ENCODE data around the gene TTC9B.

Gene TTC9B

DNA sequence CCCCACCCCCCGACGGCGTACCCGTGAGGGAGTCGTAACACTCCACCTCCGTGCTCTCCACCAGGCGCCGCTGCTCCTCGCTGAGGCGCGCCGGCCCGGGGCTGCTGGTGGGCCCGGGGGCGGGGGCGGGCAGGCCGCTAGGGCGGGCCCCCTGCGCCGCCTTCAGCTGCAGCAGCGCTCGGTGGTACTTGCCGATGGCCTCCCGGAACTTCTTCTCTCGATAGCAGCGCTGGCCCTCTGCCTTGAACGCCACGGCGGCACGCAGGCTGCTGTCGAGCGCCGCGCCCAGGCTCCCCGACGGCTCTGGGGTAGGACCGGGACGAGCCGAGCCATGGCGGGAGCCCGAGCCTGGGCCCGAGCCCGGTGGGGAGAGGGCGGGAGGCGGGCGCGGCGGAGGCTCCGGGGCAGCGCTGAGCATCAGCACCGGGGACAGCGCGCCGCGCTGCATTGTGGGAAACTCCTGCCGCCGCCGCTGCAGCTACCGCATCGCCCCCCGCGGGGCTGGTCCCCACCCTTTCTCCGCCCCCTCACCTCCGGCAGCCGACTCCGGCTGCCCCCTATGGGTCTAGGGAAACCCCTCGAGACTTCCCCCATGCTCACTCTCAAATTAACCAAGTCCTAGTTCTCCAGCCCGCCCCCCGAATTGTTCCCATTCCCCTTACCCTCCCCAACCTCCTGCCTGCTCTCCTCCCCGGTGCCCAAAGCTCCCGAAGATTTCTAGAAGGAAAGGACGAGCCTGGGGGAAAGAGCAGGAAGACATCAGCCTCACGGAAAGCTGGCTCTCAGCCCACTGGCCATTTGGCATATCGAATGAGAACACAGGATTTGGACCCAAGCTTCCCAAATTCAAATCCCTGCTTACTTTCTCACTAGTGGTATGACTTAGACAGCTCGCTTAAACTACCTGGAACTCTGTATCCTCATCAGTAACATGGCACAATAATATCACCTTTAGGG lies at the start of gene TTC9B:
Gene TTC9B, minus strand, starts transcription at position 451 of the 957 bp plus-strand sequence. Its CDS starts 3 bp downstream, at position 448.
- DNase-seq (ENCODE audit: low read depth) = no peak

DNA sequence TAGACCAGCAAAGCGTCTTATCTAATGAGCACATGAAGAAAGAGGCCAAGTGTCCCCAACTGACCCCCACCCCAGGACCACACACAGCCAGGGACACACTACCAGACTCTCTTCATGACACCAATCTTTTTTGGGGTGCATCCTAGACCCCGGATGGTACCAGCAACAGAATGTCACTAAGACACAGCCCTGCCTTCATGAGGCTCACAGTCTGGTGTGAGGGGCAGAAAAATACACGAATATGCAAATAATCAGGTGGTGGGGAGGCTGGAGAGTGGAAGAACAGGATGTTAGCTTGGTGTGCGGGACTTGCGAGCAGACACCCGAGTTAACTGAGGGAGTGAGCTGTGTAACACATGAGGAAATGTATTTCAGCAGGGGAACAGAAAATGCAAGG lies 49.4 kb upstream of the TTC9B start:
- no peak for DNase-seq (ENCODE audit: low read depth)

DNA sequence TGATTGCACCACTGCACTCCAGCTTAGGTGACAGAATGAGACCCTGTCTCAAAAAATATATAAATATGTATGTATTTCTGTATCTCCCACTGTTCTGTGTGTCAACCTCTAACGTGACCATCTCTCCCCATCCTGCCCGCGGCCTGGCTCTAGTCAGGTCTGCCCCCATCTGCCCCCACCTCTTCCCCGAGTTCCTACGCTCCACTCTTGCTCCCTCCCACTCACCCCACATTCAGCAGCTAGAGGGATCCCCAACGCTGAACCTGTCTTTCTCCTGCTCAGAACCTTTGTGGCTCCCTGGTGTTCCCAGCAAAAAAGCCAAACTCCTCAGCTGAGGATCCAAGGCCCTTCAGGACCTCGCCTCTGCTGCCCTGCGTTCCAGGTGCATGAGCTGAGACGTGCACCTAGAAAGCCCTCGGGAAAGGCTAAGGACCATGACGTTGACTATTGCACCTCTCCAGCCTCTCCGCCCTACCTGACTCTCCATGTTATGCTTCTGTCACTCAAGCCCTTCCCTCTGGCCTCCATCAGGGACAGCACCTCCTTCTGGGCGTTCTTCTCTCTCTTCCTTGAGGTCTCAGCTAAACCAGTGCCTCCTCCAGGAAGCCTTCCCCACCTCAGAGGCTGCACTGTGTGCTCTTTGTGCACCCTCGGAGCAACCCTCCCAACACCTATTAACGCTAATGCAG lies 48.9 kb upstream of the TTC9B start:
- DNase-seq (ENCODE audit: low read depth) = no peak

DNA sequence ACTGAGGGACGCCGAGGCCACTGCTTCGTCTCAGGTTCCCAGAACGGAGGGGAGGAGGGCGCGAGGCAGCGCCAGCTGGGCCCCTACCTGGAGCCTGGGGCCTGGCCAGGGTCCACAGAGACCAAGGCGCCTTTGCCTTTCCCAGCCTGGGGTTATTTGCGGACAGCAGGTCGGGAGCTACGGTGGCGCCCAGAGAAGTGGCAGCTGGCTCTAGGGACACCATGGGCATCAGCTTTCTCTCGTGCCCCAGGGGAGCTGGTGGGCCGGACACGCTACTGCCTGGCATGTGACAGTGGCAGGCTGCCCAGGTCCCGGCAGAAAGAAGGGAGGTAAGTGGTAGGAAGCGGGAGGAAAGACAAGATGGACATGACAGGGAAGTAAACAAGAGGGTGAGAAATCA lies 47.9 kb upstream of the TTC9B start:
- no peak for DNase-seq (ENCODE audit: low read depth)

DNA sequence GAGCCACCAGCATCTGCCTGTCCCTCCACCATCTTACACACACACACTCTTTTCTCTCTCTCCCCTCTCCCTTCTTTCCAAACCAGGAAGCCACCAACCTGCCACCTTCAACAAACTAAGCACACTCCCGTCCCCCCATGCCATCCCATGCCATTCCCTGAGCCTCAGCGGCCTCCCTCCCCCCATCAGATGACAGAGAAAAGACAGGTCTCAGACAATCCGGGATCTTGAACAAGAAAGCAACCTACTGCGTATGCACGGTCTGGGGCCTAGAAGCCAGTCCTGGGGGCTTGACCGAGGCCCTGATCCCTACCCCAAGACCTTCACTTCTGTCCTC lies 47.5 kb upstream of the TTC9B start:
- DNase-seq (ENCODE audit: low read depth) = no peak

DNA sequence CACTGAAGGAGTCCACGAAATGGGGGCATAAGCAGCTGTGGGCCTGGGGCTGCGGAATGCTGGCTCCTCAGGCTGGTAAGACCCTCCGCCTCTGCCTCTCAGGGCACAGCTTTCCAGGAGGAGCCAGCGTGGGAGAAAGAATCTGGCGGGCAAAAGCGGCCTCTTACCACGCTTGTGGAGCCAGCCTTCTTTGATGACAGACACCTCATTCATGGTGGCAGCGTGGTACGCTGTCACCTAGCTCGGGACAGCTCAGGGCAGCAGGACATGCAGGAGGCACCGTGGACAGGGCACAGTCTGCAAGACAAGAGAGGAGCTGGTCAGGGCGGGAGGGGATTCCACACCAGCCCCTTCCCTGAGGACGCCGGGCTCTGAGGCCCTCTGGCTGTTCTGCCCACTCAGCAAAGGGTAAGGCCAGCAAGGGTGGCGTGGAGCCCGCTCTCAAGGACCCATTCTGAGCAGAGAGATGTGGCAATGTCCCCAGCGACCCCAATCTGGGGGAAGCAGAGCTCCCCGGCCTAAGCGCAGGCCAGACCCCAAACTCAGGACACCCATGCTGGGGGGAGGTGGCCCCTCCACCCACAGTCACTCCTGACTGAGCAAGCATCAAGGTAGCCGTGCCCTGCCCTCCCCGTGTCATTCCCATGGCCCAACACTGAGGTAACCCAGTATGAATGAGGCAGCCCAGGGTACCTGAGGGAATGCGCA lies 47.0 kb upstream of the TTC9B start:
- DNase-seq (ENCODE audit: low read depth) = no peak

DNA sequence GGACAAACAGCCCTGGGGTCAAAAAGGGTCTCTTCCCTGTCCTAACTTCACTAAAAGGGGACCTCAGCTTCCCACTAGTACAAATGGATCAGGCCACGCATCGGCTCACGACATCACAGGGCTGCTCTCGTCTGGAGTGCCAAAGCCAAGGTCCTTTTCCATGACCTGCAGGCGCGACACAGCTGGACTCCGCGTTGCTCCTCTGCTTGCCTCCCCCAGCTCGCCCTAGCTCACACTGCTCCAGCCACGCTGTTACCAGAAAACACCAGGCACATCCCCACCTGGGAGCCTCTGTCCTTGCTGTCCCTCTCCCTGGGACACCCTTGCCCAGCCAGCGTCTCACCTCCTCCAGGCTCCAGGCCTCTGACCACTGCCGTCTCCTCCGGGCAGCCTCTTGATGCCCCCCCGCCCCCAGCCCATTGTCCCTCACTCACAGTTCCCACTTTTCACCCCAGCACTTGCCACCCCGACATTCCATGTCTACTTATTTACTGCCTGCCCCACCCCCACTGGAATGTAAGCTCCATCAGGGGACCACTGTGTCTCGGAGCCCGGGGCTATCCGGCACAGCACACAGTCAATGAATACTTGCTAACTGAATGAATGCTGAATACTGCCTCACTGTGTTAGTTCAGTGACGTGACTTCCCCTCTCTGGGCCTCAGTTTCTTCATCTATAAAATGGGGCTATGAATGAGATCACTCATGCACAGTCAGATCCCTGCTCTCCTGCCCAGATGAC lies 46.3 kb upstream of the TTC9B start:
- DNase-seq (ENCODE audit: low read depth) = no peak

DNA sequence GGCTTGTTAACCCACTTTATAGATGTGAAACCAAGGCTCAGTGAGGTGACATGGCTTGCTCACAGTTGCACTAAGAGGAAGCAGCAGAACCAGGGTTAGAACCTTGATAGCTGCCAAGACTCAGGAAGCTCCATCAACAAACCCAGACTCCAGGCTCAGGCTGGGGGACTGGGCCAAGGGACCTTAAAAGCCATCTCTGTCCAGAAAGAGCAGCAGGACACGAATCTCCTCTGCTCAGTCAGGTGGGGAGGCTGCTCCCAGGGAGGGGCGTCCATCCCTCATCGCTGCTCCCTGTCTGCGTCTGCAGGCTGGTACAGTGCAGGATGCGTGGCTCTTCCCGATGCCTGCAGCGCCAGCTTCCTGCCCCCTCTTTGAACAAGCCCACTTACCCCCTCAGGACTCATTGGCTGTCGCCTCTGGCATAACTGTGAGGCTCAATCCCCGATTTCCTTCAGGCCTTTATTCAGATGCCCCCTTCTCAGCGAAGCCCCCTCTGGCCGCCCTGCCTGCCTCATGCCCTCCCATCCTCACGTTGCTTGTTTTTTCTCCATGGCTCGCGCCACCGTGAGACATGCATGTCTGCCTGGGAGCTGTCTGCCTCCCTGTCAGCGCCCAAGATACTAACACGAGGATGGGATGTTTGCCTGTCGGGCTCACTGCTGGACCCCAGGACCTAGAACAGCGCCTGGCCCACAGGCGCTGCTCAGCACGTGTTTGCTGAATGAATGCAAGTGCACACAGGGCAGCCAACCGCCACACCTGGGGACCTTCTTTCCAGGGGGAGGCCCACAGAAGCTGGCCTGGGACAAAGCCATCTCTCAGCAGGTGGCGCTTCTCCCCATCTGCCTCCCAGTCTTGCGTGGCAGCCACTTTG lies 45.5 kb upstream of the TTC9B start:
- DNase-seq (ENCODE audit: low read depth) = no peak

DNA sequence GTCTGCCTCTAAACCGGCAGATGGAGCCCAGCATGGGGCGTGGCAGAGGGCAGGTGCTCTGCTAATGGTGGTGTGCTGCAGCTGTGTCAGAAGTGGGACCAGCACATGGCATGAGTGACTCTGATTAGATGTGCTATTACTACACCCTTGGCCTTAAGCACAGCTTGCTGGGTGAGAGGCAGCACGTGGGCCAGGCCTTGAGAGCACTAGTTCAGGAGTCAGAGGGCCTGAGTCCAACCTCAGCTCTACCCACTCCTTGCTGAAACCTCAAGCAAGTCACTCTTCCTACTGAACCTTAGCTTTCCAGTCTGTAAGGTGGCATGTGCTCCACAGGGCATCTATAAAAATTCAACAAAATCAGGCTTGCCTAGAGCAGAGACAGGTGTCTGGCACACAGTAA lies 44.2 kb upstream of the TTC9B start:
- no peak for DNase-seq (ENCODE audit: low read depth)

DNA sequence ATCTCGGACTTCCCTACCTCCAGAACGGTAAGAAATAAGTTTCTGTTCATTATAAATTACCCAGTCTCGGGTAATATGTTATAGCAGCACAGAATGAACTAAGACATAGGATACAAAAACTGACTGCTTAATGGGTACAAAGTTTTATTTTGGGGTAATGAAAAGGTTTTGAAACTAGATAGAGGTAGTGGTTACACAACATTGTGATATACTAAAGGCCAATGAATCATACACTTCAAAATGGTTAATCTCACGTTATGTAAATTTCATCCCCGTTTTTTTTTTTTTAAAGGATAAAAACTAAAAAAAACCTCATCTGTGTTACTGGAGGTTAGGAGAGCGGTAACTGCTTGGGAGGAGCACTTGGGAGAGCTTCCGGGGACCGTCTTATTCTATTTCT lies 43.4 kb upstream of the TTC9B start:
- DNase-seq (ENCODE audit: low read depth) = no peak

DNA sequence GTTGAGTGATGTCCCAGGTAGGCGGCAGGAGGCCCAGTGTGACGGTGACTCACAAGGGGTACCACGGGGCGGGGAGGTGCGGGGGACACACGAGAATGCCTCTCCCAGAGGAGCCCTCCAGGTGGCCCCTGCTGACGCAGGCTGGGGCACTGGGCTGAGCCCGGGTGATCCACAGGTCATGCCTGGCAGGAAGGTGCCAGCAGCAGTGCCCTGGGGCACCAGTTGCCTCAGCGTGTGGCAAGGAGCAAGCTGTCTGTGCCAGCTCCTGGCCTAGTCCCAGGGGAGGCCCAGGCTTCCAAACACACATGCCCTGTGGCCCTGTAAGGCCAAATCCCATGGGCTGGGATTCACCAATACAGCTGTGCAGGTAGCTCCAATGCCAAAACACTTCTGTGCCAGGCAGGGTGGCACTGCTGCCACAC lies 38.9 kb upstream of the TTC9B start:
- no peak for DNase-seq (ENCODE audit: low read depth)

DNA sequence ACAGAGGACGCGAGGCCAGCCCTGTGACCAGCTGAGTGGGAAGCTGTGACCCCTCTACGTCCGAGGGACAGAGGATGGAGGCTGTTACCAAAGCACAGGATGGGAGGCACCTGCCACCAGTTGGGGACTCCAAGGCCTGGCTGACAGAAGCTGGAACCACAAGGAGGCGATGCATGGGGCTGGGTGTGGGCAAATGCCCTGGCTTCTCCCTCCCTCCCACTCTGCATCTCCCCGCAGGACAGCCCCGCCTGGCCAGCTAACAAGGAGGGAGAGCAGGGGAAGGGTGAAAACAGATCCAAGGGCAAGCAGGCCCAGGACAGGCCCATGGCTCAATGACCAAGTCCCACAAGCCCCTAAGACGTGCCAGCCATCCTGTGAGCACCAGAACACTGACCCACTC lies 38.3 kb upstream of the TTC9B start:
- no peak for DNase-seq (ENCODE audit: low read depth)

DNA sequence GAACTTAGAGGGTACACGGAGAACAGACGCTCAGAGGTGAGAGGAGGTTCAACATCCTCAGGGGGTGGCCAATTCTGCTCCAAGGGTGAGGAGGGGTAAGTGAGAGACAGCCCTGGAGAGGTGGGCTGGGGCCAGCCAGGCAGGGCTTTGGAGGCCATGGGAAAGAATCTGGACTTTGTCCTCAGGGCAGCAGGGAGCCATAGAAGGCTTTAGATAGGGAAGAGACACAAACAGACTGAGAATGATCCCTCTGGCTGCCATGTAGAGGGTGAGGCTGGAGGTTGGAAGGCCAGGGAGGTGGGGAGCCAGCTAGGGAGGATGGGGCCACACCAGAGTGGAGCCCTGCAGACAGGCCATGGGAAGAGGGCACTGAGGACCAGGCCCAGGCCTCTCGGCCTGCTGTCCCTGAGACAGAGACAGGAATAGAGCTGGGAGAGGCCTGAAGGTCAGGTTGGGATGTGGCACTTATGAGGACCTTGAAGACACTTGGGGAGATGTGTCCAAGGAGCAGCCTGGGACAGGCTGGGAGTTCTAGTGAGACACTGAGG lies 37.5 kb upstream of the TTC9B start:
- no peak for DNase-seq (ENCODE audit: low read depth)

DNA sequence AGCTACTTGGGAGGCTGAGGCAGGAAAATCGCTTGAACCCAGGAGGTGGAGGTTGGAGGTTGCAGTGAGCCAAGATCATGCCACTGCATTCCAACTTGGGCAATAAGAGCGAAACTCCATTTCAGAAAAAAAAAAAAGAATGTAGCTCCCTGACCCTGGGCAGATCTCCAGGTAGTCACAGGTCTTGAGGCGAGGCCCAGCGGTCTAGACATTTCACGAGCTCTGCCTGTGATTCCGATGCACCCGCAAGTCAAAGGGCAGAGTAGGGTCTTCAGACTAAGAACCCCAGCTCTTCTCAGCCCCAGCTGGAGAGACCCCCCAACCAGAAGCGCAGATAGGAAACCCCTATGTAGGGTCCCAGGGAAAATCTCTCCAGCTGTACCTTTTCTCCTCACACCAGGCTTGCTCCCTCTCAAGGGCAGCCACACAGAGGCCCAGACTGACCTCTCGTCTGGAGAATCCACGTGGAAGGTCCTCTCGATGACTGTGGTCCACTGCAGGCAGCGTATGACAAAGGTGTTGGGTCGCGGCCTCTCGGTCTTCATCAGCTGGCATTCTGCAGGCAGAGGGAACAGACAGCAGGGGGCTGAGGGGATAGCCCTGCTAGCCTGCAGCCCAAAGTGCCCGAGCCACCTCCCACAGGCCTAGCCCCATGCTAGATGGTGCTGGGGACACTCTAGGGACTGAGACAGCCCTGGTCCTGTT lies 36.7 kb upstream of the TTC9B start:
- DNase-seq (ENCODE audit: low read depth) = no peak

DNA sequence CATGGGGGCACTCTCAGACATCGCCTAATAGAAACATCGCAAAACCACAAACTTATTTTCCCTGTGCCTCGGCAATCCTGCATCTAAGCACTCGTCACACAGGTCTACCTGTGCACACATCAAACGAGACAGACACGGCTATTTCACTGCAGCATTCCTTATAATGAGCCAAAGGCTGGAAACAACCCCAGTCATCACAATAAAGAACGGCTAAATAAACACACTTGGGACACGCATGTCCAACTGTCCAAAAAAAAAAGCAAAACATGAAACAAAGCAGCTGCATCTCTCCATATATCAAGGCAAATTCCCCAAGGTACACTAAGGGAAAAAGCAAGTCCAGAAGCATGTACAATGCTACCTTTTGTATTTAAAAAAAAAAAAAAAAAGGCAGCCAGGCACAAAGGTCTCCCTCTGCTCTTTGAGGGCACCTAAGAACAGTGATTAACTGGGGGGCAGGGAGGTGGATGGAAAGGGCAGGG lies 35.5 kb upstream of the TTC9B start:
- DNase-seq (ENCODE audit: low read depth) = no peak

DNA sequence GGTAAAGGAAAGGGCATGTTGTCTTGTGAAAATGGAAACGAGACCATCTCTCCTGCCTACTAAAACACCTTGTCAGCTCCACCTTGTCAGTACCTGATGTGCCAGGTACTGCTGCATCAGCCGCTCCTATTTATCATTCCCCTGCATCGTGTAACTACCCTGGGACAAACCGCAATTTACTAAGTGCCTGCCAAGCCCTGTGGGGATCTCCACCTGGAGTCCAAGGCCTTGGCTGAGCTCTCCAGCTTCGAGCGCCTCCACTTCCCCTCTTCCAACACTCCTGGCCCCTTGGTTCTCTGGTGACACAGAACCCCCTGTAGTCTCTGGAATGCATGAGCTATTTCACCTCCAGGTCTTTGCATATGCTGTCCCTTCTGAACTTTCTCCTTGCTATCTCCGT lies 34.2 kb upstream of the TTC9B start:
- no peak for DNase-seq (ENCODE audit: low read depth)

DNA sequence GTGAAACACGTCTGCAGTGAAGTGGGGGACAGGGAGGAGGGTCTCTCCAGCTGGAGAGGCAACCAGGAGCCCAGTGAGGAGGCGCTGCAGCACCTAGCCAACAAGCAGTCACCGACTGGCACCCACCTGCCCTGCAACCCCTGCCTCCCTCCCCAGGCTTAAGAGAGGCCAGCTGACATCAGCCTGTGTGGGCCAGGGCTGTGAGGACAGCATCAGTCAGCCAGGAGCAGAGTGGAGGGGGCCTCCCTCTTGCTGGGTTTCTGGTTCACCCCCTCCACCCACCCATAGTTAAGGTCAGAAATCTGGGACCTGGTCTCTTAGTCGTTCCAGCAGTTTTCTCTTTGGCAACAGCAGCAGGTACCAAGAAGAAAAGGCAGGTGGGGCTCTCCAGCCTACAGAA lies 33.8 kb upstream of the TTC9B start:
- DNase-seq (ENCODE audit: low read depth) = no peak

DNA sequence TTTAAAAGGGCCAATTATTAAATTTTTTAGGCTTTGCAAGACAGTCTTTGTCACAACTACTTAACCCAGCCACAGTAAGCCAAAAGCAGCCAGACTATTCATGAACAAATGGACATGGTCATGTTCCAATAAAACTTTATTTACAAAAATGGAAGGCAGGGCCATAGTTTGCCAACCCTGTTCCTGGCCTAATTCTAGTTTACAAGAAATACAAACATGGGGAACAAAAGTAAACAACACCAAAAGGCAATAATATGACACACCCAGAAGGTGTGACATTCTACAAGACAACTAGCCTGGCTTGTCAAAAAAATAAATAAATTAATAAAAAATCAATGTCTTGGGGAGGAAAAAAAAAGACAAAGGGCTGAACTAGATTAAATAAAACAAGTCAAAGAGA lies 33.1 kb upstream of the TTC9B start:
- no peak for DNase-seq (ENCODE audit: low read depth)

DNA sequence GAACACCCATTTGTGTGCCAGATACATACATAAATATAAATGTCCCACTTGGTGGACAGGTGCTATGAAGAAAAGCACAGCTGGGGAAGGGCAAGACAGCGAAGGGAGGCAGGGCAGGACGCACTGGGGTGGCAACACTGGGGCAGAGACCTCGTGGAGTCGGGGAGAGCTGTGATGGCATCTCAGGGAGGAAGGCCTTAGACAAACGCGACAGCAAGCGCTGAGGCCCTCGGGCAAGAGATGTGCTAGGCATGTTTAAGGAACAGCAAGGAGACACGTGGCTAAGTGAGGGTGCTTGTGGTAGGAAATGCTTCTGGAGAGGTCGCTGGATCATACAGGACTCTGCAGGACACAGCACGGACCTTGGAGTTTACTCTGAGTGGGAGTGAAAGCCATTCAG lies 31.6 kb upstream of the TTC9B start:
- no peak for DNase-seq (ENCODE audit: low read depth)

DNA sequence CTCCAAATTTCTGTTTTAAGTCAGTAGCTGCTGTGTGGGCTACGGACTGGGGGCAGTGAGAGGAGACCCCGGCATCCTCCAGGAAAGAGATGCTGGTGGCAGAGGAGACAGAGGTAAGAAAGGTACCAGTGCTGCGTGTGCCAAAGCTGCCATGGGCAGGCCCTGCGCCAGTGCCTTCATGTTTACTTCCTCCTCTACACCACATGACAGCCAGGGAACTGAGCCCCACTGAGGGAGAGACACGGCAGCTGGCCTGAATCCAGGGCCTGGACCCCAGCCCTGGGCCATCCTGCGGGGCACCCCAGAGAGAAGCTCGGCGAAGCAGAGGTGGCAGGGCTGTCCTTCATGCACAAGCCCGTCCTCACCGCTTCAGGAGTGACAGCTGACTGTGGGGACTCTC lies 31.0 kb upstream of the TTC9B start:
- no peak for DNase-seq (ENCODE audit: low read depth)

Data from GM04503 (cell line).